HCEC 1CT (cell line): ENCODE measurements around the gene SUPT4H1.
"Not testable (repeated sequence)": the region's sequence is repeated elsewhere in the genome, so short reads cannot be mapped to it uniquely, and the experiment has no call there.

Experiments
- DNase-seq: peaks from one replicate; pipeline ENCODE4 v3.0.0-alpha.2; 2017

The SUPT4H1 gene

DNA sequence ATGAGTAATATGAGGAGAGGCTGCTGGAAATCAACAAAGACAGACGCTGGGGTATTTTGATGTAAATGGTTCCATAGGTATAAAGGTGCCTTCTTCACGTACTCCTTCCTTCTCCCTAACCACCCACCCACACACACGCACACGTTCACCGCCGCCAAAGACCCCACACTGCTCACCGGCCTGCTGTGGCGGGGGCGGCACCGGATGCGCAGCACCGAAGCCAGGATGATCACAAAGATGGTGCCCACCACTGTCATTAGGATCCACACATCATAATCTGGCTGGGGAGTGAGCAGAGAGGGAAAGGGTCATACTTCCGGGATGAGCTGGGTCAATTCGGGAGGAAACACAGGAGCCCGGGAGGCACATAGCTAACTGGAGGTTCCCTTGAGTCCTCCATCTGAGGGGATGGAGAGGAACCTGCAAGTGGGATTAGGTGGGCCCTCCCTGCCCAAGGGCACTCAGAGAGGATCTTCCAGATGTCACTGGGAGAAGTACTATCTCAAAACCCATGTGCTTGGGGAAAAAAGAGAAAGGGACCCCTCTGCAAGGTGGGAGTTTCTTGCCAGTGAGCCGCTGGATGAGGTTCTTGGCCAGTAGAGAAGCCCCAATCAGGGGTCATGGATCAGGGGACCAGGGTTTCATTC, 10.5 kb upstream of the SUPT4H1 start:
- DNase-seq: no peak

- no peak for DNase-seq
Observed at GRCh38 chr17:58360296-58361063, 8.5 kb upstream of the SUPT4H1 start.

DNA sequence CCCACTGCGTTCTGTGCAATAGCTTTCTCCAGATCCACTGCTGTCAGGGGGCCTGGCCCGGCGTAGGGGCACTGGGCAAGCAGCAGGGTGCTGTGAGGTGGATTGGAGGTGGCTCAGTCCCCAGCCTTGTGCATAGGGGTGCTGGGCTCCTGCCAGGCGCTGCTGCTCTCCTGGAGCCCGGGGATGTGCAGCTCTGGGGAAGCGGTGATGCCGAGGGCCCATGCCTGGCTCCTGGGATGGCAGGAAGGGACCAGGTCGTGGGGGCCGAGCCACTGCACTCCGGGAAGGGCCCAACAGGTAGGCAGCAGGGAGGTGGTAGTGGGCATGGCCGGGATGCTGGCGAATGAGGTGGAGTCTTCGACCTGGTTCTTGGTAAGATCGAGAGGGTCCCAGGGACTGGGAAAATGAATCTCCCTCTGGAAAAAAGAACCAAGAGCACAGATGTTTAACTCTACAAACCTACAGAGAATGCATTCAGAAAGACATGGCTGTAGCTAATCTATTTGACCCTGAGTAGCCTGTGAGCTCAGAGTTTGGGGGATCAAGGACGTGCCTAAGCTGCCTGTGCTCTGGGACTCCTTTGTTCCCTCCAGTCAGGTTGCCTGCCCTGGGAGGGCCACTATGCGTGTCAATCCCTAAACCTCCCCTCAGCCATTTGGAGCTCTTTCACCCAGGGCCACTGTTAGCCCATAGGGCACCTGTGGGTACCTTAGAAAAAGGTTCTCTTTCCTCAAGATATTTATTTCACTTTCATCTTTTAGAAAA, 6.6 kb upstream of the SUPT4H1 start:
- DNase-seq: no peak

DNA sequence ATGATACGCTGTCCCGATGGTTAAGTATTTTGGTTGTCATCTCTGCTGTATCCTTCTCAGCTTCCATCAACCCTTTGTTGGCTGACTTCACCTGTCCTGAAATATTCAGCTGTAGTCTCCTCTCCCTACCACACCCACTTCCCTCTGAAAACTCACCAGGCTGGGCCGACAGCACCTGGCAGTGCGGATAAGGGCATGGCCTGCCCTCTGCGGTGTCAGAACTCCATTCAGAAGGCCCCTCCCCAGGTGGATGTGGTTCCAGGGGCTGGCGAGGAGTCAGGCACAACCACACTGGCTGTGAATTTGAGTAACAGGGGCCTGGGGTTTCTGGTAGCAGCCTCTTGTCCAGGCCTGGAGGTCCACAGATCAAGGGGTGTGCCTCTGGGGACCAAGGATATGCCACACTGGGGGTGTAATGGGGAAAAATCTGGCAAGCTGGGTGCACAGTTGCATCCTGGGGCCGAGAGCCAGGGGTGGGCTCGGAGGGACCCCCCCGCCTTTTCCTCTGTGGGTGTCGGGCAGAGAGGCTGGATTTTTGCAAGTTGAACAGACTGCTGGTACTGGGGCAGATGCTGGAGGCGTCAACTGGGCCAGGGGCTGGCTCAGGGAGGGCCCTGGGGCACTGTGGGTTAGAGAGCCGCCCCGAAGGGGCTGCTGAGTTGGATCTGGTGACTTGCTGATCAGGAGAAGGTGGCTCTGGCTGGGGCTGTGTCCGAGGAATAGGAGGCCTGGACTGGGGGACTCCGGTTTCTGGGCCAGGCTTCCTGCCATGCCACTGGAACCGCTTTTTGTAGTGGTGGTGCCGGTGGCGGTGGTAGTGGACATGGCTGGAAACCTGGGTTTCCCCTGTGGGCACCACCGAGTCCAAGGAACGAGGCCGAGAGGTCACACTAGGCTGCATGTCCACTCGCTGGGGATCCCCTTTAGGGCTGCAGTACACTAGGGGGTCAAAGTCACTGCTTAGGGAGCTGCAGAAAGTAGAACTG, 5.6 kb upstream of the SUPT4H1 start:
- no peak for DNase-seq

DNA sequence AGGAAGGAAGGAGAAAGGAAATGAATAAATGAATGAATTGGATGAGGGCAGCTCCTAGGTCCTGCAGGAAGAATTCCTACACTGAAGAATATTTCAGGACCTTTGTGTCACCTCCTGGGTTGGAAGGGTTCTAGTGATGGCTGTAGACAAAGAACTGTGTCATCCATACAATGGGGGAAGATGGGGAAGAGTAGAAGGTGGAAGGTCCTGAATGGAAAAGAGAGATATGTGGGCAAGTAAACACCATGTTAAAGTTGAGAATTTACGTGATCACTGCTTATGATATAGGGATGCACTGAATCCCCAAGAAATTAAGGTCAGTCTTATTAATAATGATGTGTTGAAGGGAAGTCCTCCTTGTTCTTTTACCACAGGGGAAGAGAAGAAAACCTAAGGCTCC, 4.2 kb upstream of the SUPT4H1 start:
- DNase-seq: no peak

GRCh38 chr17:58354541-58355216, 2.7 kb upstream of the SUPT4H1 start:
- DNase-seq: no peak

DNA sequence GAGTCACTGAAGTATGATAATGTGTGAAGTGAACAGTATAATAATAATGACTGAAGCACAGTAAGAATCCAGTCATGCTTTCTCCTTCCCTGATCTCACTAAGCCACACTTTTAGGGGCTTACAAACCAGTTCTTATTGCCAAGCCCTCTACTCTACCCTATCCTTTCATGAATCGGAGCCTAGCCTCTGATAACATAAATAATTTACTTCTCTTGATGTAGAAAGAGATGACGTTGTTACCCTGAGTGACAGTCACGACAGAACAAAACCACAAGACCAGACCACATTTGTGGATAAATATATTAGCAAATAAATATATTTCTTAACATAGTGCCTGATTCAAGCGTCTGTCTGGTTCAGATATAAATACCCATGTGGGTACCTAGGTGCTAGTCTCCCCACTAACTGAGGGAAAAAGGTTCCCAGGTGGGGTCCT, 1.4 kb upstream of the SUPT4H1 start:
- no peak for DNase-seq

GRCh38 chr17:58352596-58353388, 791 bp upstream of the SUPT4H1 start:
- DNase-seq: peak; percentile 29

DNA sequence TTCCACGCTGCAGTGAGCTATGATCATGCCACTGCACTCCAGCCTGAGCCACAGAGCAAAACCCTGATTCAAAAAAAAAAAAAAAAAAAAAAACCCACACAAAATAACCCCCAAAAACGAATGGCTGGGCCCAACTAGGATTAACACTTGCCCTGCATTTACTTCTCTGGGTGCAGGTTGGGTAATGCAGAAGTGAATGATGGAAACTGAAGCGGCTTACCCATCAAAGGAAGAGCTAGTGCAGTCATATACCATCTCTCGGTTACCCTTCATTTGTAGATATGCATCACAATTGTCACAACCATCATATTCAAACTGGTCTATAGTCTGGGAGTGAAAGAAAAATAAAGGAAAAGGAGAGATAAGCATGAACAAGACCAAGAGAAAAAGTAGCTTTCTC, 819 bp downstream of the SUPT4H1 start:
- no peak for DNase-seq

DNA sequence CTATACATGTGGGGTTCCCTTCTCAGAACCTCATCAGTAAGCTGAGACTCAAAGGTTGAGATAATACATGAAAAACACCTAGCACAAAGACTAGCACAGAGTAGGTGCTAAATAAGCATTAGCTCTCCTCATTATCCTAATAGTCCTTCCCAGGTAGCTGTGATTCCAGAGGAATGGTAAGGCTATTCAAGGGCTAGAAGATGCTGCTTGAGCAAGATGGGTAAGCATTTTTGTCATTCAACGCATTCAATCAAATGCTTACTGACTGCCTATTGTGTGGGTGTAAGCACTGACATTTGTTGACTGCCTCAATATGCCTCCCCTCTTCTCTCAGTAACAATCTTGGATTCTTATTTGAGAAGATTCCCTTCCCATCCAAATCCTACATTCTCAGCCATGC, 4.0 kb downstream of the SUPT4H1 start:
- no peak for DNase-seq

GRCh38 chr17:58345500-58345899, 6.5 kb downstream of the SUPT4H1 start:
- DNase-seq: no peak

DNA sequence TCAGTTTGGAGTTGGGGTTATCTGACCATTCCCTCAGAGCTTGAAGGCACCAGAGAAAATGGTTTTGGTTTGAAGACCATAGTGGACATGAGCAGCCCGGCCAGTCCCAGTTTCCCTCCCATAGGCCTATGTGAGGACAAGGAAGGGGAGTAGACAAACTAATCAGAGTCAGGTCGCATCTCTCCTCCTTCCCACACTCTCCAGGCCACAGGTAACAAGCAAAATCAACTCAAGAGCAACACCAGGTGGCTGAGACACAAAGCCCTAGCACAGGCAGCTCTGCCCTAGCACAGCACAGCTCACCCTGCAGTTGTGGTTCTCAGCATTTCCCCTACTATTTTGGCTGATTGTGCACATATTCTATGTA, 7.2 kb downstream of the SUPT4H1 start:
- no peak for DNase-seq

GRCh38 chr17:58344047-58344790, 7.8 kb downstream of the SUPT4H1 start:
- DNase-seq: no peak

- DNase-seq: no peak
Observed at GRCh38 chr17:58343131-58343530, 8.9 kb downstream of the SUPT4H1 start.

- DNase-seq: no peak
Observed at GRCh38 chr17:58341861-58342475, 10.0 kb downstream of the SUPT4H1 start.

DNA sequence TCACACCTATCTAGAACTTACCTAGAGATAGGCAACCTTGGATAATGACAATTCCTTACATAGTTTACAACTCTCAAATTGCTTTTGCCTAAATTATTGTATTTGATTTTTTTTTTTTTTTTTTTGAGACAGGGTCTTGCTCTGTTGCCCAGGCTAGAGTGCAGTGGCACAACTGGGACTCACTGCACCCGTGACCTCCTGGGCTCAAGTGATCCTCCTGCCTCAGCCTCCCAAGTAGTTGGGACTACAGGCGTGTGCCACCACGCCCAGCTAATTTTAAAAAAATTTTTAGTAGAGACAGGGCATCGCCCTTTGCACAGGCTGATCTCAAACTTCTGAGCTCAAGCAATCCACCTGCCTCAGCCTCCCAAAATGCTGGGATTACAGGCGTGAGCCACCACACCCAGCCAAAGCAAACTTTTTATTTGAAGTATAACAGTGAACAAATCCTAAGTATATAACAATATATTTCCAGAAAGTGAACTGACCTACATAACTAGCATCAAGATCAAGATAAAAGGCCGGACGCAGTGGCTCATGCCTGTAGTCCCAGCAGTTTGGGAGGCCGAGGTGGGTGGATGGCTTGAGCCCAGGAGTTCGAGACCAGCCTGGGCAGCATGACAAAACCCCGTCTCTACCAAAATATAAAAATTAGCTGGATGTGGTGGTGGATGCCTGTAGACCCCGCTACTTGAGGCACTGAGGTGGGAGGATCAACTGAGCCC, 10.7 kb downstream of the SUPT4H1 start:
- not testable (repeated sequence) for DNase-seq

- DNase-seq: no peak
Observed at GRCh38 chr17:58340405-58340876, 11.6 kb downstream of the SUPT4H1 start.

DNA sequence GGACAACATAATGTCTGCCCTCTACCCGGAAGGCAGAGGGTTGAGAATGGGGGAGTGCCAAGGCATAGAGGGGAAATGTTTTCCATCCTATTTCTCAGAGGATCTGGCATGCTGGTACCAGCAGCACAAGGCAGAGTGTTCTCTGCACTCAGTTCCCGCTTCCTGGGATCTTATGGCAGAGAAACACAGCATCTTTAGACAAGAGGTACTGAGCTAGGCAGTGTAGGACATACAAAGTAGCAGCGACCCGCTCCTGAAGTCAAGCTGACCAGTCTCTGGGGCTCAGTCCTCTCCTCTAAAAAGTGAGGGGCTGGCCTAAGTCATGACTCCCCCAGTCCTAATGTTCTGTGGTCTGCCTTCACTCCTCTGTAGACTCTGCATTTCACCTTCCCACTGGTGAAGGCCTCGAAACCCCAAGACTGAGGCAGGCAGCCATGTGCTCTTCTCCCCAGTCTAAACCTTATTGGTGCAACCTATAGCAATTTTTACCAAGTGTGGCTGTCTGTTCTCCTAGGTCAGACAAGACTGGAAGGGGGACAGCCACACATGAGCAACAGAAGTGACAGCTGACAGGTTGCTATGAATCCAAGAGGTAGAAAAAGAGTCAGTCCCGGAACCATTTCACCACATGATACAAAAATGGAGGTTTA, 12.1 kb downstream of the SUPT4H1 start:
- DNase-seq: no peak
